ENCODE measurements around the gene PTPN3. TPM values are rescaled to one million over a fixed set of nuclear protein-coding genes. Genes with fewer than 3 reads are reported as not detected.

The PTPN3 gene
- total and polyA plus RNA-seq, 10 of the 15 experiments (the other 5 are each of a cell fraction or from before 2014, with no cell fraction given): 0.18 to 1.3 (median 0.39) TPM

- TF ChIP-seq TBL1XR1 (IDR thresholded peaks at IDR 0.05; ENCODE audit: low read depth, low read length) (no peak), CBX5 (IDR thresholded peaks at IDR 0.05; ENCODE audit: low read depth) (no peak), NFXL1 (IDR thresholded peaks at IDR 0.05; ENCODE audit: borderline replicate concordance) (no peak), SPI1 (IDR thresholded peaks at IDR 0.05; ENCODE audit: borderline replicate concordance, insufficient read depth, low read depth, low read length) (no peak), ZBED1 (IDR thresholded peaks at IDR 0.05; ENCODE audit: borderline replicate concordance) (no peak), CHD2 (IDR thresholded peaks at IDR 0.05; ENCODE audit: borderline replicate concordance, low read depth, low read length) (no peak), CHD1 (IDR thresholded peaks at IDR 0.05; ENCODE audit: low read depth, low read length) (no peak)
These were observed 16.3 kb downstream of the PTPN3 start (continued) for GRCh38 chr9:109481856-109482255.

GRCh38 chr9:109479822-109480221, 18.3 kb downstream of the PTPN3 start:
- ATAC-seq: no peak
- Histone ChIP-seq H3K9me3 (replicated peaks; ENCODE audit: control insufficient read depth, insufficient read depth, low read length) (no peaks in the 10 kb centered on the region), H4K20me1 (ENCODE audit: control insufficient read depth, insufficient read depth) (no peaks in the 10 kb centered on the region), H3K36me3 (ENCODE audit: control insufficient read depth in 2 of 2, insufficient read depth in 2 of 2, low read length in 1 of 2) (no peaks in the 10 kb centered on the region), H3K9ac (ENCODE audit: control insufficient read depth, insufficient read depth, low read length) (no peak overlapping the region), H3K27ac (ENCODE audit: control insufficient read depth, insufficient read depth) (no peak overlapping the region), H2AFZ (ENCODE audit: control insufficient read depth, low read depth, low read length) (no peak overlapping the region), H3K4me2 (ENCODE audit: control insufficient read depth, insufficient read depth) (no peak overlapping the region), H3K4me3 (no peak overlapping the region), H3K79me2 (ENCODE audit: control insufficient read depth, insufficient read depth, low read length) (no peaks in the 10 kb centered on the region), H3K27me3 (replicated peaks in 1 of 2; ENCODE audit: control insufficient read depth in 2 of 2, insufficient read depth in 2 of 2, low read length in 1 of 2) (peaks cover 4 to 6% of the 10 kb centered on the region in 2 experiments; a peak in 2 of 4 replicates), H3K4me1 (ENCODE audit: control insufficient read depth, insufficient read depth, low read length) (no peaks in the 10 kb centered on the region; the same call in 1 of the 2 replicates)
- SMC1A ChIA-PET (ENCODE audit: uncharacterized antibody, unreplicated experiment): interaction anchor here (0.9 to 1.0 kb wide), 2 partner anchors 21 to 68 kb away, joined by 3 to 4 read pairs; no protein-coding TSS in a partner anchor
- intact Hi-C loops (cut with micrococcal nuclease; ENCODE audit: unreplicated experiment): no loop called here
- no peak for DNase-seq (ENCODE audit: low read depth, low spot score)
- no TSS peak for BruUV-seq (replicated peaks)
- POLR2A ChIA-PET: no interaction called here
- FAIRE-seq: no peak
- in situ Hi-C loops (cut with MboI): loop anchor here (10.0 kb wide), 1 partner anchor 235 kb away; no protein-coding TSS in a partner anchor
- WGBS (ENCODE audit: insufficient coverage, insufficient replicate concordance, low lambda C conversion rate, missing lambda C conversion rate): 20% methylated on average over 2 of the region's 2 CpGs
- RAD21 ChIA-PET (ENCODE audit: unreplicated experiment): interaction anchor here (1.1 kb wide), 1 partner anchor 10 kb away, joined by 4 read pairs; no protein-coding TSS in a partner anchor
- CTCF ChIA-PET: interaction anchor here (0.6 to 1.5 kb wide), 3 partner anchors 10 to 273 kb away, joined by 3 to 10 read pairs (median 3); no protein-coding TSS in a partner anchor
- no peak for TF ChIP-seq PML (IDR thresholded peaks at IDR 0.05; ENCODE audit: low read length)
- no peak for TF ChIP-seq SUZ12 (IDR thresholded peaks at IDR 0.05; ENCODE audit: unreplicated experiment)
- no peak for TF ChIP-seq HSF1 (IDR thresholded peaks at IDR 0.05; ENCODE audit: low read depth, low read length)
- TF ChIP-seq YY1 (IDR thresholded peaks at IDR 0.05; ENCODE audit: low read depth, low read length): no peak
- TF ChIP-seq ZBTB40 (IDR thresholded peaks at IDR 0.05; ENCODE audit: borderline replicate concordance): no peak
- TF ChIP-seq CHD1 (IDR thresholded peaks at IDR 0.05; ENCODE audit: low read depth, low read length): no peak
- TF ChIP-seq PKNOX1 (IDR thresholded peaks at IDR 0.05): no peak
- TF ChIP-seq MTA2 (IDR thresholded peaks at IDR 0.05; ENCODE audit: low read depth): no peak
- TF ChIP-seq SMC3 (IDR thresholded peaks at IDR 0.05; ENCODE audit: borderline replicate concordance, low read length): no peak
- no peak for TF ChIP-seq BMI1 (IDR thresholded peaks at IDR 0.05; ENCODE audit: borderline replicate concordance)
- TF ChIP-seq SIN3A (IDR thresholded peaks at IDR 0.05; ENCODE audit: low read depth, low read length): no peak

All from GM12878 (cell line).